Caco-2 (cell line): ENCODE measurements around the gene CADPS2. TPM values are rescaled to one million over a fixed set of nuclear protein-coding genes. Genes with fewer than 3 reads are reported as not detected.

ENCODE experiments used
- BruUV-seq: library from RNA; stranded (reverse); fragments of 400-500 nt; replicated peaks from 2 replicates; lab custom pipeline; 2021; lab: Mats Ljungman, UMichigan
- CTCF ChIA-PET: fragments of 300-600 bp; sonication (Branson Sonifier 250); formaldehyde crosslinking; loops from one replicate; lab custom pipeline; 2022; ENCODE audit warnings: antibody characterized with exemption; lab: Charles Lee
- POLR2A ChIA-PET: fragments of 300-600 bp; sonication (Branson Sonifier 250); formaldehyde crosslinking; loops from one replicate; lab custom pipeline; 2022; ENCODE audit warnings: antibody characterized with exemption; lab: Charles Lee
- DNase-seq, 2 experiments: peaks; one replicate each; pipeline versions ENCODE4 v3.0.0 to v3.0.0-alpha.2; 2020 to 2022
- H3K27me3 ChIP-seq: replicated peaks from 2 replicates; pipeline ENCODE4 v1.6.0; 2011; ENCODE audit warnings: low read length; ENCODE audit not compliant: control insufficient read depth, insufficient read depth
- H3K36me3 ChIP-seq: 2 replicates; pipeline ENCODE4 v1.5.1; 2011; ENCODE audit warnings: low read length; ENCODE audit not compliant: control insufficient read depth, insufficient read depth
- H3K4me1 ChIP-seq: fragments of 250-450 bp; sonication (Bioruptor Pico); 2 replicates; pipeline ENCODE4 v1.5.1; 2020; ENCODE audit warnings: mild to moderate bottlenecking
- H3K4me3 ChIP-seq: 2 replicates; pipeline ENCODE4 v1.5.1; 2011; ENCODE audit warnings: low read depth, mild to moderate bottlenecking, control low read depth, low read length
- H3K9me3 ChIP-seq: fragments of 250-450 bp; sonication (Bioruptor Pico); 2 replicates; pipeline ENCODE4 v1.5.1; 2020; ENCODE audit warnings: mild to moderate bottlenecking, moderate library complexity
- H3K27ac Mint-ChIP-seq: one replicate; pipeline ENCODE4 v1.8.0; 2022; ENCODE audit warnings: mixed read lengths; ENCODE audit not compliant: unreplicated experiment
- H3K27me3 Mint-ChIP-seq: one replicate; pipeline ENCODE4 v1.8.0; 2022; ENCODE audit warnings: mixed read lengths; ENCODE audit not compliant: insufficient read depth, unreplicated experiment
- H3K36me3 Mint-ChIP-seq: one replicate; pipeline ENCODE4 v1.8.0; 2022; ENCODE audit warnings: mild to moderate bottlenecking, mixed read lengths; ENCODE audit not compliant: insufficient read depth, unreplicated experiment
- H3K4me1 Mint-ChIP-seq: one replicate; pipeline ENCODE4 v1.8.0; 2022; ENCODE audit warnings: low read depth, mixed read lengths; ENCODE audit not compliant: unreplicated experiment
- H3K4me3 Mint-ChIP-seq: one replicate; pipeline ENCODE4 v1.8.0; 2022; ENCODE audit warnings: mild to moderate bottlenecking, moderate library complexity, mixed read lengths; ENCODE audit not compliant: unreplicated experiment
- H3K9me3 Mint-ChIP-seq: one replicate; pipeline ENCODE4 v1.8.0; 2022; ENCODE audit warnings: mixed read lengths; ENCODE audit not compliant: unreplicated experiment
- CTCF ChIP-seq, 2 experiments: fragments of 200-600 bp in 1 of 2; IDR thresholded peaks; 1 replicate in 1 of 2; 2 replicates in 1 of 2; pipeline versions ENCODE4 v1.5.1 to v1.8.0; 2011 to 2022; ENCODE audit warnings: antibody characterized with exemption in 1 of 2, control low read depth in 1 of 2, inconsistent platforms in 1 of 2, low read depth in 1 of 2, low read length in 1 of 2, mild to moderate bottlenecking in 1 of 2, moderate library complexity in 1 of 2; ENCODE audit not compliant: insufficient read depth in 1 of 2, severe bottlenecking in 1 of 2, unreplicated experiment in 1 of 2
- intact Hi-C: fragments of 100-400 bp; cut with micrococcal nuclease; formaldehyde crosslinking; loops from one replicate; pipeline ENCODE4 v1.10.0; 2022; ENCODE audit not compliant: unreplicated experiment
- total RNA-seq: library from RNA; stranded (reverse); gene quantifications from 2 replicates; pipeline ENCODE4 v1.2.3, GENCODE V29; 2022

Gene CADPS2
- total RNA-seq, 1 experiment from 2014 or later = 2.7 TPM

GRCh38 chr7:122901250-122901649, 15.0 kb upstream of the CADPS2 start:
- ChIA-PET CTCF (no interaction called here), POLR2A (no interaction called here)
- no peaks in the 10 kb centered on the region for H3K4me1 ChIP-seq
- no peaks in the 10 kb centered on the region for H3K9me3 Mint-ChIP-seq
- no peaks in the 10 kb centered on the region for H3K9me3 ChIP-seq
- no peak for DNase-seq
- H3K27me3 ChIP-seq = no peaks in the 10 kb centered on the region
- no peaks in the 10 kb centered on the region for H3K36me3 ChIP-seq
- no peak overlapping the region for H3K4me3 Mint-ChIP-seq
- H3K4me3 ChIP-seq = no peak overlapping the region
- H3K27me3 Mint-ChIP-seq = no peaks in the 10 kb centered on the region
- TF ChIP-seq CTCF (IDR thresholded peaks at IDR 0.05; ENCODE audit: insufficient read depth in 1 of 2, low read depth in 1 of 2, low read length in 1 of 2, severe bottlenecking in 1 of 2, unreplicated experiment in 1 of 2) = no peak
- H3K4me1 Mint-ChIP-seq = no peaks in the 10 kb centered on the region
- BruUV-seq = no TSS peak
- H3K27ac Mint-ChIP-seq = no peak overlapping the region
- intact Hi-C loops = no loop called here
- no peaks in the 10 kb centered on the region for H3K36me3 Mint-ChIP-seq

DNA sequence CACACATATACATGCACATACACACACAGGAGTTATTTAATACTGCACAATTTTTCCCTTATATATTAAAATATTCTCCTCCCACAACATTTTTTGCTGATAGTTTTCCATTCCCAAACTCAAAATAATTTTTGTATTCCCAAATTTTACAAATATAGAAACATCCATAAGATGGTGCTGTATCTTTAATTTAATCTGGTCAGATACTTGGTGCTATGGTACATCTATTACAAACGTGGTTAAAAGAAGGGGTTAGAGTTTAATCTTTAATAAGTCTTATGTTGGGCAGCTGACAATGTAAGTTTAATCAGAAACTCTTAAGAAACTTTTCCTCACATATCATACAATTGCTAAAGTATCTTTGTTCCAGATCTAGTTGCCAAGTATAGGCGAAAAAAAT, 10.2 kb upstream of the CADPS2 start:
- no peaks in the 10 kb centered on the region for H3K4me1 ChIP-seq
- H3K27me3 Mint-ChIP-seq = no peaks in the 10 kb centered on the region
- H3K4me3 ChIP-seq = no peak overlapping the region
- H3K36me3 Mint-ChIP-seq = no peaks in the 10 kb centered on the region
- no peak overlapping the region for H3K4me3 Mint-ChIP-seq
- no peaks in the 10 kb centered on the region for H3K9me3 ChIP-seq
- TF ChIP-seq CTCF (IDR thresholded peaks at IDR 0.05; ENCODE audit: insufficient read depth in 1 of 2, low read depth in 1 of 2, low read length in 1 of 2, severe bottlenecking in 1 of 2, unreplicated experiment in 1 of 2) = no peak
- no peak for DNase-seq
- H3K27ac Mint-ChIP-seq = no peak overlapping the region
- intact Hi-C loops = no loop called here
- no peaks in the 10 kb centered on the region for H3K36me3 ChIP-seq
- no peaks in the 10 kb centered on the region for H3K9me3 Mint-ChIP-seq
- CTCF ChIA-PET = no interaction called here
- no TSS peak for BruUV-seq
- no peaks in the 10 kb centered on the region for H3K27me3 ChIP-seq
- no peaks in the 10 kb centered on the region for H3K4me1 Mint-ChIP-seq
- POLR2A ChIA-PET = no interaction called here

DNA sequence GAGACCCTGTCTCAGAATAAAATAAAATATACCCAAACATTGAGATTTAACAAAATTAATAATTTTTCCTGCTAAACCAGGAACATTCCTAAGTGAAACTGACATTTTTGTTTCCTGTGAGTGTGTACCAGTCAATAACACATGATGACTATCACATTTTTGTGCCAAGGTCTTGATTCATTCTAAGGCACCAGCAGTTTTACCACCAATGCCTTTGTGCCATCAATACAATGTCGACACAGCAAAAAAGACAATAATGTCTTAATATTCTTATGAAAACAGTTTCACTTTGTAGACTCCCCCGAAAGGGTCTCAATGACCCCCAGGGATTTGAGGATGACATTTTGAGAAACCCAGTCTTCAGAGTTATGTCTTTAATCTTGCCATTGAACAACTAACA, 7.2 kb upstream of the CADPS2 start:
- Histone ChIP-seq H3K9me3 (no peaks in the 10 kb centered on the region), H3K36me3 (no peaks in the 10 kb centered on the region), H3K4me1 (no peaks in the 10 kb centered on the region), H3K4me3 (no peak overlapping the region), H3K27me3 (no peaks in the 10 kb centered on the region)
- Mint-ChIP-seq H3K9me3 (no peaks in the 10 kb centered on the region), H3K4me3 (no peak overlapping the region), H3K4me1 (no peaks in the 10 kb centered on the region), H3K27me3 (peaks cover 7% of the 10 kb centered on the region), H3K27ac (no peak overlapping the region), H3K36me3 (no peaks in the 10 kb centered on the region)
- no peak for DNase-seq
- BruUV-seq = no TSS peak
- CTCF ChIA-PET = no interaction called here
- intact Hi-C loops = no loop called here
- POLR2A ChIA-PET = no interaction called here
- no peak for TF ChIP-seq CTCF (IDR thresholded peaks at IDR 0.05; ENCODE audit: insufficient read depth in 1 of 2, low read depth in 1 of 2, low read length in 1 of 2, severe bottlenecking in 1 of 2, unreplicated experiment in 1 of 2)
